ENCODE results near the gene SLC1A5. TPM values are rescaled to one million over a fixed set of nuclear protein-coding genes. Genes with fewer than 3 reads are reported as not detected.

SLC1A5 gene
- total and polyA plus RNA-seq, 11 donors: 3.7 to 22.4 (median 8.9) TPM

DNA sequence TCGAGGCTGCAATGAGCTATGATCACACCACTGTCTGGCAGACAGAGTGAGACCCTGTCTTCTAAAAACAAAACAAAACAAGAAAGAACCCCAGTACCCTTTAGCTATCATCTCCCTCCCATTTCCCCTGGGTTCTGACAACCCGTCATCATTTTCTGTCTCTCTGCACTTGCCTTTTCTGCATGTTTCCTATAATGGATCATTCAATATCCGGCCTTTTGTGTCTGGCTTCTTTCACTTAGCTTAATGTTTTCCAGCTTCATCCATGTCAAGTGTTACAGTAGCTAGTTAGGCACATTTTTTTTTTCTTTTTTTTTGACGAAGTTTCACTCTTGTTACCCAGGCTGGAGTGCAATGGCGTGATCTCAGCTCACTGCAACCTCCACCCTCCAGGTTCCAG, 45.7 kb upstream of the SLC1A5 start:
- Histone ChIP-seq H3K4me1 (peaks cover 0 to 7% (median 0%) of the 10 kb centered on the region in 12 donors), H3K36me3 (peaks cover 0 to 21% (median 18%) of the 10 kb centered on the region in 9 donors), H3K9me3 (peaks cover 0 to 4% (median 0%) of the 10 kb centered on the region in 12 donors), H3K4me3 (no peak overlapping the region), H3K27me3 (no peaks in the 10 kb centered on the region), H3K27ac (no peak overlapping the region)
- intact Hi-C loops (cut with DNase I): loop anchor here in 2 of 10 donors (5.0 to 10.0 kb wide), 2 partner anchors 49 to 62 kb away; partner anchors contain the start of gene SLC1A5 (in 1 of the 2)
- ATAC-seq (no peak), DNase-seq (no peak)
- TF ChIP-seq, protein P1, sequence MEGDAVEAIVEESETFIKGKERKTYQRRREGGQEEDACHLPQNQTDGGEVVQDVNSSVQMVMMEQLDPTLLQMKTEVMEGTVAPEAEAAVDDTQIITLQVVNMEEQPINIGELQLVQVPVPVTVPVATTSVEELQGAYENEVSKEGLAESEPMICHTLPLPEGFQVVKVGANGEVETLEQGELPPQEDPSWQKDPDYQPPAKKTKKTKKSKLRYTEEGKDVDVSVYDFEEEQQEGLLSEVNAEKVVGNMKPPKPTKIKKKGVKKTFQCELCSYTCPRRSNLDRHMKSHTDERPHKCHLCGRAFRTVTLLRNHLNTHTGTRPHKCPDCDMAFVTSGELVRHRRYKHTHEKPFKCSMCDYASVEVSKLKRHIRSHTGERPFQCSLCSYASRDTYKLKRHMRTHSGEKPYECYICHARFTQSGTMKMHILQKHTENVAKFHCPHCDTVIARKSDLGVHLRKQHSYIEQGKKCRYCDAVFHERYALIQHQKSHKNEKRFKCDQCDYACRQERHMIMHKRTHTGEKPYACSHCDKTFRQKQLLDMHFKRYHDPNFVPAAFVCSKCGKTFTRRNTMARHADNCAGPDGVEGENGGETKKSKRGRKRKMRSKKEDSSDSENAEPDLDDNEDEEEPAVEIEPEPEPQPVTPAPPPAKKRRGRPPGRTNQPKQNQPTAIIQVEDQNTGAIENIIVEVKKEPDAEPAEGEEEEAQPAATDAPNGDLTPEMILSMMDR (IDR thresholded peaks at IDR 0.05): no peak
- 82 to 89% (median 84%) methylated on average over 5 of the region's 5 CpGs for WGBS, 4 donors

DNA sequence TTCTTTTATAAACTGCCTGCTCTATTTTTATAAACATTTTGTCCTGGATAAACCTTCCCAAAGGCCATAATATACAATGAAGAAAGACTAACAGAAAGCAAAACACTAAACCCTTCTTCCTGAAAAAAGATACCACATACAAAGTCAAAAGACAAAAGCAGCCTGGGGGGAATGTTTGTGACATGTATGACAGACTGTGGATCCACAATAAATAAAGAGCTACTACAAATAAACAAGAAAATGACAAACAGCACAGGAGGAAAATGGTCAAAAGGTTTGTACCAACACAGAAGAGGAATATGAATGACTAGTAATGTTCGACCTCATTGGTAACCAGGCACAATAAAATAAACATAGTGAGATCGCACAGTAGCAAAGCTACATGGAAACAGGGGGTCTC, 42.5 kb upstream of the SLC1A5 start:
- H3K4me1 ChIP-seq: no peaks in the 10 kb centered on the region
- peaks cover 0 to 4% (median 0%) of the 10 kb centered on the region in 12 donors for H3K9me3 ChIP-seq
- no peak overlapping the region for H3K27ac ChIP-seq
- ATAC-seq (no peak), DNase-seq (no peak)
- no peaks in the 10 kb centered on the region for H3K27me3 ChIP-seq
- TF ChIP-seq, protein P1 (IDR thresholded peaks at IDR 0.05): no peak
- no peak for TF ChIP-seq POLR2A (IDR thresholded peaks at IDR 0.05)
- intact Hi-C loops (cut with DNase I): loop anchor here in 2 of 10 donors (5.0 to 10.0 kb wide), 2 partner anchors 46 to 59 kb away; partner anchors contain the start of gene SLC1A5 (in 1 of the 2)
- H3K36me3 ChIP-seq: no peaks in the 10 kb centered on the region
- 97 to 100% (median 100%) methylated on average over 2 of the region's 2 CpGs for WGBS, 4 donors
- no peak overlapping the region for H3K4me3 ChIP-seq

DNA sequence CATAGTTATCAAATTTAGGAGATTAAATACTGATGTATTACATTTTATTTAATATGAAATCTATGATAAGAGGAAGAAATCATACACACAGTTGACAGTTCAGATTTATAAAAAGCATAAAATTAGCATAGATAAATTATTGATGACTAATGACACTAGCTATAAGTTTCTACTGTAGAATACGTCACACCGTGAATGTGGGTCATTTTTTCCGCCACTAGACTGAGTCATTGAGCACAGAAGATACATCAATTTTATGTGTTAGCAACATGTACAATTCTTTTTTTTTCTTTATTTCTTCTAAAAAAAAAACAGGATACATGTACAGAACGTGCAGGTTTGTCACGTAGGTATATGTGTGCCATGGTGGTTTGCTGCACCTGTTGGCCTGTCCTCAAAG, 40.1 kb upstream of the SLC1A5 start:
- no peak overlapping the region for H3K4me3 ChIP-seq
- intact Hi-C loops (cut with DNase I): loop anchor here in 1 of 10 donors (5.0 kb wide), 1 partner anchor 41 kb away; the partner anchor contains the start of gene SLC1A5
- TF ChIP-seq, protein P1 (IDR thresholded peaks at IDR 0.05): no peak
- TF ChIP-seq POLR2A (IDR thresholded peaks at IDR 0.05): no peak
- 83 to 92% (median 89%) methylated on average over 5 of the region's 5 CpGs for WGBS, 4 donors
- peaks cover 0 to 4% (median 0%) of the 10 kb centered on the region in 12 donors for H3K9me3 ChIP-seq
- no peak for DNase-seq
- H3K27ac ChIP-seq: no peak overlapping the region
- ATAC-seq: no peak
- peaks cover 0 to 16% (median 0%) of the 10 kb centered on the region in 12 donors for H3K4me1 ChIP-seq
- no peaks in the 10 kb centered on the region for H3K36me3 ChIP-seq
- H3K27me3 ChIP-seq: no peaks in the 10 kb centered on the region

DNA sequence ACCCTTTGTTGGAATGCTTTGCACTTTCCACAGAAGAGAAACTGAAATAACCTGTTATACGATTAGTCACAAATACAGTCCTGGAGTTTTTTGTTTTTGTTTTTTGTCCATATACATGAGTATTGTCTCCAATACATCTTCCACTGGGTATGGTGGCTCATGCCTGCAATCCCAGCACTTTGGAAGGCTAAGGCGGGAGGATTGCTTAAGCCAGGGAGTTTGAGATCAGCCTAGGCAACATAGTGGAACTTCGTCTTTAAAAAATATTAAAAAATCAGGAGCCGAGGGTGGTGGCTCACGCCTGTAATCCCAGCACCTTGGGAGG, 37.3 kb upstream of the SLC1A5 start:
- H3K9me3 ChIP-seq: no peaks in the 10 kb centered on the region
- TF ChIP-seq, protein P1 (IDR thresholded peaks at IDR 0.05): no peak
- TF ChIP-seq POLR2A (IDR thresholded peaks at IDR 0.05): no peak
- WGBS, 4 donors: 86 to 93% (median 88%) methylated on average over 5 of the region's 5 CpGs
- intact Hi-C loops (cut with DNase I): loop anchor here in 2 of 10 donors (2.0 to 5.0 kb wide), 2 partner anchors 25 to 38 kb away; partner anchors contain the start of gene SLC1A5 (in 1 of the 2)
- no peak overlapping the region for H3K4me3 ChIP-seq
- H3K27ac ChIP-seq: no peak overlapping the region
- H3K4me1 ChIP-seq: peaks cover 0 to 35% (median 0%) of the 10 kb centered on the region in 12 donors
- ATAC-seq (no peak), DNase-seq (no peak)
- no peaks in the 10 kb centered on the region for H3K27me3 ChIP-seq
- no peaks in the 10 kb centered on the region for H3K36me3 ChIP-seq
